Esophagus mucosa (tissue), 1 donor: ENCODE data around the gene MITF. TPM values are rescaled to one million over a fixed set of nuclear protein-coding genes. Genes with fewer than 3 reads are reported as not detected.

Experiments
- ATAC-seq: fragments of 200-7000 bp; cut with Tn5 transposase; one replicate; pipeline ENCODE4 v1.9.1; 2020
- total RNA-seq: library from RNA; stranded (reverse); gene quantifications from one replicate; pipeline ENCODE4 v1.2.4, GENCODE V29; 2023
- donor health status: DM: yes; HTN: yes; CAD: no.

MITF gene
- total RNA-seq, 1 donor from 2014 or later, result 2.1 TPM

GRCh38 chr3:69983546-69984265, 244.4 kb downstream of the MITF start:
- ATAC-seq, result no peak

GRCh38 chr3:69985266-69985665, 246.0 kb downstream of the MITF start:
- no peak for ATAC-seq

- ATAC-seq, result no peak
Measured at GRCh38 chr3:69986419-69986818, 247.2 kb downstream of the MITF start.

- ATAC-seq, result no peak
Measured at GRCh38 chr3:69987833-69988232, 248.6 kb downstream of the MITF start.

- no peak for ATAC-seq
Measured at GRCh38 chr3:69993757-69994156, 254.5 kb downstream of the MITF start.

- ATAC-seq, result no peak
Measured at GRCh38 chr3:69994919-69995318, 255.7 kb downstream of the MITF start.

- ATAC-seq, result no peak
Measured at GRCh38 chr3:69997631-69998307, 258.5 kb downstream of the MITF start.

GRCh38 chr3:69998759-69999139, 259.5 kb downstream of the MITF start:
- ATAC-seq, result no peak

GRCh38 chr3:69999140-70000027, 260.1 kb downstream of the MITF start, which contains the start of gene SAMMSON:
Gene SAMMSON (plus strand): TSS chr3:69999733.
- no peak for ATAC-seq

GRCh38 chr3:70000028-70000410, 260.8 kb downstream of the MITF start:
- ATAC-seq, result no peak

GRCh38 chr3:70000563-70001081, 261.4 kb downstream of the MITF start:
- no peak for ATAC-seq

- no peak for ATAC-seq
Measured at GRCh38 chr3:70003119-70003518, 263.9 kb downstream of the MITF start.

- ATAC-seq, result no peak
Measured at GRCh38 chr3:70006089-70006488, 266.8 kb downstream of the MITF start.

- no peak for ATAC-seq
Measured at GRCh38 chr3:70010346-70010745, 271.1 kb downstream of the MITF start.

- ATAC-seq, result no peak
Measured at GRCh38 chr3:70011582-70011981, 272.3 kb downstream of the MITF start.
